H9 (cell line): ENCODE measurements around the gene ATAT1. TPM values are rescaled to one million over a fixed set of nuclear protein-coding genes. Genes with fewer than 3 reads are reported as not detected.

Experiments used
- DNase-seq: peaks from one replicate; pipeline ENCODE4 v3.0.0-alpha.2; 2017
- H2AFZ ChIP-seq: one replicate; pipeline ENCODE4 v1.6.1; 2013; ENCODE audit warnings: mild to moderate bottlenecking, low read length, control low read depth, moderate library complexity
- H2AK5ac ChIP-seq: 2 replicates; pipeline ENCODE4 v1.6.1; 2013; ENCODE audit warnings: low read length, control low read depth, mixed read lengths; ENCODE audit not compliant: insufficient read length
- H2BK120ac ChIP-seq: one replicate; pipeline ENCODE4 v1.6.1; 2013; ENCODE audit warnings: low read depth, mild to moderate bottlenecking, low read length, control low read depth, inconsistent platforms; ENCODE audit not compliant: poor library complexity, severe bottlenecking
- H2BK12ac ChIP-seq: 2 replicates; pipeline ENCODE4 v1.6.1; 2013; ENCODE audit warnings: low read length, control low read depth, mixed read lengths, low read depth; ENCODE audit not compliant: insufficient read length
- H2BK15ac ChIP-seq: 2 replicates; pipeline ENCODE4 v1.6.1; 2013; ENCODE audit warnings: low read depth, low read length, control low read depth
- H2BK20ac ChIP-seq: one replicate; pipeline ENCODE4 v1.6.1; 2013; ENCODE audit warnings: low read depth, mild to moderate bottlenecking, low read length, control low read depth, inconsistent platforms; ENCODE audit not compliant: poor library complexity, severe bottlenecking
- H2BK5ac ChIP-seq: 2 replicates; pipeline ENCODE4 v1.6.1; 2013; ENCODE audit warnings: low read length, control low read depth, mixed read lengths; ENCODE audit not compliant: insufficient read length
- H3K14ac ChIP-seq: 2 replicates; pipeline ENCODE4 v1.6.1; 2013; ENCODE audit warnings: low read length, control low read depth; ENCODE audit not compliant: insufficient read depth
- H3K18ac ChIP-seq: 2 replicates; pipeline ENCODE4 v1.6.1; 2013; ENCODE audit warnings: low read depth, mild to moderate bottlenecking, mixed read lengths, low read length, control low read depth; ENCODE audit not compliant: insufficient read length
- H3K23ac ChIP-seq: 2 replicates; pipeline ENCODE4 v1.6.1; 2013; ENCODE audit warnings: low read length, control low read depth, mixed read lengths, low read depth; ENCODE audit not compliant: insufficient read length
- H3K23me2 ChIP-seq: 2 replicates; pipeline ENCODE4 v1.6.1; 2013; ENCODE audit warnings: low read depth, mild to moderate bottlenecking, mixed read lengths, low read length, control low read depth; ENCODE audit not compliant: insufficient read length, poor library complexity, severe bottlenecking
- H3K27ac ChIP-seq: 2 replicates; pipeline ENCODE4 v1.5.1; 2013; ENCODE audit warnings: low read length, control low read depth, mixed read lengths, low read depth; ENCODE audit not compliant: insufficient read length
- H3K27me3 ChIP-seq: 2 replicates; pipeline ENCODE4 v1.6.1; 2013; ENCODE audit warnings: low read length, control low read depth, inconsistent platforms; ENCODE audit not compliant: insufficient read depth
- H3K4ac ChIP-seq: 2 replicates; pipeline ENCODE4 v1.6.1; 2013; ENCODE audit warnings: low read depth, mild to moderate bottlenecking, control low read depth, inconsistent platforms, low read length, moderate library complexity
- H3K4me1 ChIP-seq: 2 replicates; pipeline ENCODE4 v1.6.1; 2013; ENCODE audit warnings: low read length, control low read depth, inconsistent platforms; ENCODE audit not compliant: insufficient read depth
- H3K4me2 ChIP-seq: 2 replicates; pipeline ENCODE4 v1.6.1; 2013; ENCODE audit warnings: low read length, control low read depth, mixed read lengths; ENCODE audit not compliant: insufficient read length, insufficient read depth
- H3K56ac ChIP-seq: 2 replicates; pipeline ENCODE4 v1.6.1; 2013; ENCODE audit warnings: low read depth, mild to moderate bottlenecking, mixed read lengths, low read length, control low read depth; ENCODE audit not compliant: insufficient read length
- H3K79me1 ChIP-seq: 2 replicates; pipeline ENCODE4 v1.6.1; 2013; ENCODE audit warnings: low read depth, mild to moderate bottlenecking, moderate library complexity, low read length, control low read depth, inconsistent platforms; ENCODE audit not compliant: insufficient read depth, poor library complexity, severe bottlenecking
- H3K79me2 ChIP-seq: 2 replicates; pipeline ENCODE4 v1.6.1; 2013; ENCODE audit warnings: low read length, control low read depth, inconsistent platforms; ENCODE audit not compliant: insufficient read depth
- H3K9ac ChIP-seq: 2 replicates; pipeline ENCODE4 v1.6.1; 2013; ENCODE audit warnings: low read length, control low read depth, mixed read lengths; ENCODE audit not compliant: insufficient read length; ENCODE audit errors: extremely low read depth
- H3K9me3 ChIP-seq: one replicate; pipeline ENCODE4 v1.6.1; 2013; ENCODE audit warnings: low read depth, low read length, inconsistent platforms; ENCODE audit not compliant: control insufficient read depth
- H3T11ph ChIP-seq: one replicate; pipeline ENCODE4 v1.6.1; 2013; ENCODE audit warnings: mild to moderate bottlenecking, low read length, control low read depth, inconsistent platforms
- H4K20me1 ChIP-seq: one replicate; pipeline ENCODE4 v1.6.1; 2013; ENCODE audit not compliant: control insufficient read depth, insufficient read length, insufficient read depth
- H4K5ac ChIP-seq: 2 replicates; pipeline ENCODE4 v1.6.1; 2013; ENCODE audit warnings: low read depth, mild to moderate bottlenecking, mixed read lengths, low read length, control low read depth; ENCODE audit not compliant: insufficient read length
- H4K8ac ChIP-seq: replicated peaks from 2 replicates; pipeline ENCODE4 v1.6.1; 2013; ENCODE audit warnings: low read length, control low read depth, mixed read lengths, low read depth; ENCODE audit not compliant: insufficient read length
- H4K91ac ChIP-seq: 2 replicates; pipeline ENCODE4 v1.6.1; 2013; ENCODE audit warnings: low read depth, mild to moderate bottlenecking, moderate library complexity, mixed read lengths, low read length, control low read depth; ENCODE audit not compliant: insufficient read length
- H3K27ac Mint-ChIP-seq, 3 experiments: 2 replicates in 2 of 3; 3 replicates in 1 of 3; pipeline ENCODE4 v1.8.0; 2020 to 2021; ENCODE audit warnings: mixed read lengths in 3 of 3, mild to moderate bottlenecking in 1 of 3, moderate library complexity in 1 of 3
- H3K27me3 Mint-ChIP-seq: 2 replicates; pipeline ENCODE4 v1.8.0; 2021; ENCODE audit warnings: low read depth, mild to moderate bottlenecking, moderate library complexity, mixed read lengths
- H3K36me3 Mint-ChIP-seq, 3 experiments: 2 replicates in 2 of 3; 3 replicates in 1 of 3; pipeline ENCODE4 v1.8.0; 2020 to 2021; ENCODE audit warnings: low read depth in 3 of 3, mixed read lengths in 3 of 3; ENCODE audit not compliant: insufficient read depth in 1 of 3
- H3K4me1 Mint-ChIP-seq, 2 experiments: 2 replicates each; pipeline ENCODE4 v1.8.0; 2020; ENCODE audit warnings: mixed read lengths in 2 of 2
- H3K4me3 Mint-ChIP-seq, 2 experiments: 2 replicates in 1 of 2; 3 replicates in 1 of 2; pipeline ENCODE4 v1.8.0; 2020 to 2021; ENCODE audit warnings: mild to moderate bottlenecking in 2 of 2, mixed read lengths in 2 of 2, moderate library complexity in 1 of 2
- H3K9me3 Mint-ChIP-seq, 2 experiments: 2 replicates in 1 of 2; 3 replicates in 1 of 2; pipeline ENCODE4 v1.8.0; 2020; ENCODE audit warnings: mild to moderate bottlenecking in 2 of 2, mixed read lengths in 2 of 2, moderate library complexity in 1 of 2
- CTCF ChIP-seq: fragments of 200-600 bp; sonication (generic); conservative IDR thresholded peaks from 3 replicates; pipeline ENCODE4 v1.8.0; 2021; ENCODE audit warnings: antibody characterized with exemption, mild to moderate bottlenecking
- total RNA-seq: library from RNA; stranded (reverse); gene quantifications from 2 replicates; pipeline ENCODE4 v1.2.1, GENCODE V29; 2021

ATAT1 gene
- total RNA-seq, 1 experiment from 2014 or later = 20.1 TPM

GRCh38 chr6:30613251-30614043, 13.2 kb upstream of the ATAT1 start:
- Histone ChIP-seq H3K18ac (no peak overlapping the region), H3K79me2 (peaks cover 2% of the 10 kb centered on the region; the same call in 1 of the 2 replicates), H4K91ac (no peak overlapping the region), H3K56ac (no peak overlapping the region), H3T11ph (no peak overlapping the region), H4K5ac (no peak overlapping the region), H3K4ac (no peak overlapping the region), H3K9me3 (no peaks in the 10 kb centered on the region), H3K27me3 (no peaks in the 10 kb centered on the region), H2BK20ac (no peak overlapping the region), H2AK5ac (no peak overlapping the region), H2BK15ac (no peak overlapping the region), H3K4me2 (peak overlapping the region; percentile 89), H4K20me1 (no peaks in the 10 kb centered on the region), H2AFZ (no peak overlapping the region), H3K27ac (no peak overlapping the region), H3K9ac (no peak overlapping the region), H3K4me1 (peaks cover 4% of the 10 kb centered on the region; the same call in 1 of the 2 replicates), H4K8ac (no peak overlapping the region), H2BK120ac (no peak overlapping the region), H3K23me2 (peaks cover 20% of the 10 kb centered on the region), H2BK5ac (no peak overlapping the region), H3K14ac (no peak overlapping the region), H3K23ac (no peak overlapping the region), H3K79me1 (peaks cover 1% of the 10 kb centered on the region), H2BK12ac (no peak overlapping the region)
- peaks cover 34 to 41% of the 10 kb centered on the region in 2 experiments for H3K4me1 Mint-ChIP-seq
- no peak for DNase-seq
- H3K27me3 Mint-ChIP-seq = no peaks in the 10 kb centered on the region; the same call in 1 of the 2 replicates
- peaks cover 38 to 71% (median 55%) of the 10 kb centered on the region in 3 experiments for H3K36me3 Mint-ChIP-seq
- no peak for TF ChIP-seq CTCF
- peak overlapping the region; percentile 65 to 92; a peak in 4 of 5 replicates for H3K4me3 Mint-ChIP-seq
- H3K27ac Mint-ChIP-seq = peak overlapping the region; percentile 46 to 88 (median 79); a peak in 6 of 7 replicates
- H3K9me3 Mint-ChIP-seq = peaks cover 8 to 12% of the 10 kb centered on the region in 2 experiments; a peak in 3 of 5 replicates
